HEK293 (cell line): ENCODE results near the gene ZNF521.

Source experiments
- CTCF ChIP-seq: fragments of 450-650 bp; formaldehyde crosslinking; IDR thresholded peaks from 2 replicates; pipeline ENCODE4 v1.5.1; 2016; ENCODE audit warnings: missing biosample characterization, missing genetic modification characterization
- REST ChIP-seq: fragments of 450-650 bp; formaldehyde crosslinking; IDR thresholded peaks from 2 replicates; pipeline ENCODE4 v1.5.1; 2016; ENCODE audit warnings: missing biosample characterization, missing genetic modification characterization
- SP2 ChIP-seq: fragments of 450-650 bp; formaldehyde crosslinking; IDR thresholded peaks from 2 replicates; pipeline ENCODE4 v1.5.1; 2016; ENCODE audit warnings: missing biosample characterization, missing genetic modification characterization
- ZNF174 ChIP-seq: fragments of 450-650 bp; formaldehyde crosslinking; IDR thresholded peaks from 2 replicates; pipeline ENCODE4 v1.5.0; 2017; ENCODE audit warnings: missing biosample characterization, mild to moderate bottlenecking, missing genetic modification characterization
- ZNF175 ChIP-seq: fragments of 450-650 bp; formaldehyde crosslinking; IDR thresholded peaks from 2 replicates; pipeline ENCODE4 v1.5.1; 2016; ENCODE audit warnings: missing biosample characterization, missing genetic modification characterization
- ZNF521 ChIP-seq: fragments of 450-650 bp; formaldehyde crosslinking; IDR thresholded peaks from 2 replicates; pipeline ENCODE4 v1.5.1; 2017; ENCODE audit warnings: missing biosample characterization, mild to moderate bottlenecking, missing genetic modification characterization
- ZNF529 ChIP-seq: fragments of 450-650 bp; formaldehyde crosslinking; IDR thresholded peaks from 2 replicates; pipeline ENCODE4 v1.5.1; 2017; ENCODE audit warnings: missing genetic modification characterization, missing biosample characterization; ENCODE audit not compliant: insufficient replicate concordance

- TF ChIP-seq ZNF174: no peak
- TF ChIP-seq ZNF529: no peak
- no peak for TF ChIP-seq ZNF521 (tag by site-specific recombination)
- no peak for TF ChIP-seq ZNF175 (tag by site-specific recombination)
- no peak for TF ChIP-seq REST (tag by site-specific recombination)
- no peak for TF ChIP-seq SP2
- no peak for TF ChIP-seq CTCF (tag by site-specific recombination)
Measured at GRCh38 chr18:25234740-25235345, 117.1 kb downstream of the ZNF521 start.
